GM21619 (cell line): ENCODE data around the gene POLR2C.

Source experiments
- ATAC-seq: cut with Tn5 transposase; IDR thresholded peaks from one replicate; pipeline ENCODE4 v1.9.1; 2021; ENCODE audit not compliant: unreplicated experiment

POLR2C gene

GRCh38 chr16:57500578-57501111 lies 38.2 kb downstream of the POLR2C start:
- no peak for ATAC-seq

- ATAC-seq = no peak
Measured at GRCh38 chr16:57501492-57501891, 39.0 kb downstream of the POLR2C start.

GRCh38 chr16:57502048-57502775 lies 39.7 kb downstream of the POLR2C start:
- no peak for ATAC-seq

- ATAC-seq = no peak
Measured at GRCh38 chr16:57503366-57503765, 40.9 kb downstream of the POLR2C start.

- no peak for ATAC-seq
Measured at GRCh38 chr16:57504001-57504400, 41.5 kb downstream of the POLR2C start.

- no peak for ATAC-seq
Measured at GRCh38 chr16:57504491-57504890, 42.0 kb downstream of the POLR2C start.

GRCh38 chr16:57505169-57505568 lies 42.7 kb downstream of the POLR2C start:
- ATAC-seq = no peak

- no peak for ATAC-seq
Measured at GRCh38 chr16:57507136-57508034, 44.9 kb downstream of the POLR2C start.

- no peak for ATAC-seq
Measured at GRCh38 chr16:57508035-57508425, 45.6 kb downstream of the POLR2C start.

GRCh38 chr16:57509231-57509923 lies 46.9 kb downstream of the POLR2C start:
- ATAC-seq = no peak

- ATAC-seq = no peak
Measured at GRCh38 chr16:57510016-57510871, 47.8 kb downstream of the POLR2C start.

GRCh38 chr16:57512296-57513001 lies 50.0 kb downstream of the POLR2C start:
- no peak for ATAC-seq

- ATAC-seq = no peak
Measured at GRCh38 chr16:57513371-57514102, 51.1 kb downstream of the POLR2C start.

GRCh38 chr16:57514371-57514770 lies 51.9 kb downstream of the POLR2C start:
- ATAC-seq = no peak

- ATAC-seq = no peak
Measured at GRCh38 chr16:57514791-57515600, 52.5 kb downstream of the POLR2C start.

- ATAC-seq = no peak
Measured at GRCh38 chr16:57516176-57516725, 53.8 kb downstream of the POLR2C start.

GRCh38 chr16:57516773-57517172 lies 54.3 kb downstream of the POLR2C start:
- ATAC-seq = no peak
